ENCODE results near the gene MED25. TPM values are rescaled to one million over a fixed set of nuclear protein-coding genes. Genes with fewer than 3 reads are reported as not detected.

MED25 gene
- total and polyA plus RNA-seq, 2 of the 8 experiments (the other 6 are each of a cell fraction or from before 2014, with no cell fraction given), result 21.6 to 71.4 TPM

DNA sequence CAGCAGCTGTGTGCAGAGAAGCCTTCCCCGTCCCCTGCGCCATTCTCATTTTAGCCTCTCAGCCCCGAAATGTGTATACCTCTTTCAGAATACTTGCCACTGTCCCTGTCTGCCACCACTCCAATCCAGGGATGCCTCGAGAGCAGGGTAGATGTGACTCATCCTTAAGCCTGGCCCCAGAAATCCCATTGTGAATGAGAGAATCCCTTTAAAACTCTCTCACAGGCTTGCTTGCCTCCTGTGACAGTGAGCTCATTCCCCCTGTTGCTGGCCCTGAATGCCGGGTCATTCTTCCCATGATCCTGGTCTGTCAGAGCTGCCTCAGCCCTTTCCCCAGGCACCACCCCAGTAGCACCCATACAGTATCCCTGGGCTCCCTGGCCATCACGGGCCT is 41.7 kb upstream of the MED25 start:
- H3K4ac ChIP-seq (replicated peaks; ENCODE audit: insufficient read length, low read depth, low read length), result no peak overlapping the region
- H2AK5ac ChIP-seq (ENCODE audit: low read depth, low read length), result 0 out of 2 replicates have a peak overlapping the region, but pooled peaks have one; percentile 53
- H3K14ac ChIP-seq (ENCODE audit: insufficient read length), result no peak overlapping the region
- H2AFZ ChIP-seq (ENCODE audit: low read length), result no peak overlapping the region
- H3K27me3 ChIP-seq (replicated peaks in 1 of 4; ENCODE audit: control insufficient read depth in 3 of 4, extremely low read depth in 1 of 4, insufficient read depth in 3 of 4, low read length in 3 of 4), result no peaks in the 10 kb centered on the region
- no peaks in the 10 kb centered on the region; a peak in 2 of 7 replicates for H3K4me1 ChIP-seq (replicated peaks in 1 of 4; ENCODE audit: control insufficient read depth in 3 of 4, insufficient read depth in 4 of 4, low read length in 3 of 4)
- no peak overlapping the region for H2BK20ac ChIP-seq (ENCODE audit: low read length)
- H2BK15ac ChIP-seq (ENCODE audit: low read length), result no peak overlapping the region
- H3K79me1 ChIP-seq (ENCODE audit: low read depth, low read length), result peaks cover 27% of the 10 kb centered on the region
- H3K4me2 ChIP-seq (ENCODE audit: insufficient read depth in 1 of 2, low read depth in 2 of 2, low read length in 2 of 2), result no peak overlapping the region
- ChIA-PET POLR2A (ENCODE audit: partially characterized antibody) (interaction anchor here (1.0 to 2.5 kb wide), 5 partner anchors 9 to 100 kb away, joined by 3 to 7 read pairs (median 3); partner anchors contain the start of gene AP2A1), CTCF (ENCODE audit: partially characterized antibody) (interaction anchor here (0.6 to 2.4 kb wide), 3 partner anchors 17 to 59 kb away, joined by 4 to 8 read pairs (median 5); no protein-coding TSS in a partner anchor)
- no peak overlapping the region for H3K18ac ChIP-seq (ENCODE audit: extremely low read depth, low read length)
- H4K91ac ChIP-seq (replicated peaks; ENCODE audit: insufficient read length, low read length), result no peak overlapping the region
- H3K4me3 ChIP-seq (ENCODE audit: extremely low read depth in 1 of 4, insufficient read depth in 2 of 4, low read depth in 3 of 4, low read length in 4 of 4), result no peak overlapping the region
- H2BK12ac ChIP-seq (ENCODE audit: low read depth, low read length), result no peak overlapping the region
- no peak overlapping the region for H4K5ac ChIP-seq (ENCODE audit: insufficient read length, low read depth, low read length)
- no peak overlapping the region for H3K23ac ChIP-seq (ENCODE audit: insufficient read length)
- no peak for FAIRE-seq
- no peak overlapping the region for H2BK5ac ChIP-seq (ENCODE audit: low read depth, low read length)
- no peaks in the 10 kb centered on the region for H3K9me3 ChIP-seq (ENCODE audit: insufficient read depth in 2 of 2, low read depth in 1 of 2, low read length in 1 of 2)
- no peak overlapping the region for H4K8ac ChIP-seq (ENCODE audit: extremely low read depth, insufficient read depth, low read length)
- H3K23me2 ChIP-seq (ENCODE audit: low read depth, low read length), result no peaks in the 10 kb centered on the region; the same call in 1 of the 2 replicates
- no peaks in the 10 kb centered on the region; a peak in 1 of 4 replicates for H3K79me2 ChIP-seq (ENCODE audit: control insufficient read depth in 1 of 2, insufficient read depth in 2 of 2, low read length in 2 of 2)
- H4K20me1 ChIP-seq (replicated peaks in 1 of 2; ENCODE audit: control insufficient read depth in 1 of 2, insufficient read depth in 2 of 2, low read length in 2 of 2), result peaks cover 3 to 13% of the 10 kb centered on the region in 2 experiments
- no peak overlapping the region for H3K56ac ChIP-seq (replicated peaks; ENCODE audit: insufficient read length, low read depth, low read length)
- H3K9ac ChIP-seq (replicated peaks in 1 of 4; ENCODE audit: extremely low read depth in 1 of 4, low read depth in 3 of 4, low read length in 3 of 4), result no peak overlapping the region
- no peak for DNase-seq (ENCODE audit: low read depth in 1 of 2, low spot score in 2 of 2)
- no peak overlapping the region for H2BK120ac ChIP-seq (replicated peaks; ENCODE audit: low read depth, low read length)
- WGBS, 2 experiments (ENCODE audit: extremely low coverage in 1 of 2, insufficient coverage in 1 of 2, insufficient read length in 1 of 2, insufficient replicate concordance in 2 of 2, low coverage in 1 of 2, low lambda C conversion rate in 2 of 2, missing lambda C conversion rate in 1 of 2), result 93% methylated on average over 6 of the region's 6 CpGs; no CpG with 5 or more reads in 1 of the 2 experiments
- no peaks in the 10 kb centered on the region; a peak in 1 of 8 replicates for H3K36me3 ChIP-seq (ENCODE audit: control insufficient read depth in 2 of 4, insufficient read depth in 4 of 4, low read length in 3 of 4)
- TF ChIP-seq KDM1A (IDR thresholded peaks at IDR 0.05; ENCODE audit: borderline replicate concordance, low read length), result 0 out of 2 replicates have a peak, but pooled peaks have one; percentile 50
- no peak for TF ChIP-seq TBP (IDR thresholded peaks at IDR 0.05; ENCODE audit: low read depth, low read length)
- no peak overlapping the region for H3K27ac ChIP-seq (ENCODE audit: low read depth, low read length)
